HG03354 (cell line): ENCODE measurements around the gene ROR1.

ENCODE experiments used
- ATAC-seq: cut with Tn5 transposase; IDR thresholded peaks from one replicate; pipeline ENCODE4 v1.9.1; 2021; ENCODE audit warnings: mild to moderate bottlenecking; ENCODE audit not compliant: unreplicated experiment, poor library complexity, severe bottlenecking

The ROR1 gene

GRCh38 chr1:64135462-64136223, 361.8 kb downstream of the ROR1 start:
- no peak for ATAC-seq

GRCh38 chr1:64136296-64136695, 362.5 kb downstream of the ROR1 start:
- ATAC-seq = no peak

DNA sequence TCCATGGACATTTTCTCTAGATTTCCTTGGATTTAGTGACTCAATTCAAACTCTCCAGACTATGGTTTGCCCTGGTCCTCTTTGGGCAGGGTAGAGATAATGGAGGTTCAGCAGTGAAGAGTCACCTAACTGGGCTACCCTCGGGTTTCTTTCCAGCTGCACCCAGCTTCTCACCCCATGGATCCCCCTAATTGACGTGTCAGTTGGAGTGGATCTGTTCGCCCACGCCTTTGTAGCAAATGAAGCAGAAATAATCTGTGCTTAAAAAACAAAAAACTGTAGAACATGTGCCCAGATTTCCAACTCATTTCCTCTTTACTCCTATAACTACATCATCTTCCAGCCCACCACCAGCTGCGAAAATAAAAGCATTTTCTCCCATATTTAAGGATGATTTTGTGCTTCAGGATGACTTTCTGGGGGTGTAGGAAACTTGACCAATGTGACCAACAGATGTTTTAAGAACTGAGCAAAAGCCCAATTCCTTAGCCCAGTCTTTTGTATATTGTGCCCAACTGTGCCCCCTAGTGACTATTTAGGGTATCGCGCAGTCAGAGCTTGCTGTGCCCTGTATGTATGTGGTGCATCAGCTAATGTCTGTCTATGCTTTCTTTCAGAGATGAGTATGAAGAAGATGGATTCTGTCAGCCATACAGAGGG, 363.1 kb downstream of the ROR1 start:
- ATAC-seq = peak; percentile 76

DNA sequence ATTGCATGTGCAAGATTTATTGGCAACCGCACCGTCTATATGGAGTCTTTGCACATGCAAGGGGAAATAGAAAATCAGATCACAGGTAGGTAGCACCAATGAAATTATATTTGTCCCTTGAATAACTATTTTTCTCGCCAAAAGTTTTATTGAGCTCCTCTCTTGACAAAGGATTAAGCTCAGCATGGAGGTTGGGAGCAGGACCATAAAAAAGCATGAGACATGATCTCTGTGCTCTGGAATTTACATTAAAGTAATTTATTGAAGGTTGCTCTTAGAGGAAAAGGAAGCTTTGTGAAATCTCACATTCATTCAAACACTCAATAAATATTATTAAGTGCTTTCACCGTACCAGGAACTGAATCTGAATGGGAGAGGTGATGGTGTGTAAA, 363.6 kb downstream of the ROR1 start:
- ATAC-seq = no peak

- ATAC-seq = no peak
Observed at GRCh38 chr1:64139877-64140276, 366.1 kb downstream of the ROR1 start.

- ATAC-seq = no peak
Observed at GRCh38 chr1:64140596-64140995, 366.8 kb downstream of the ROR1 start.

DNA sequence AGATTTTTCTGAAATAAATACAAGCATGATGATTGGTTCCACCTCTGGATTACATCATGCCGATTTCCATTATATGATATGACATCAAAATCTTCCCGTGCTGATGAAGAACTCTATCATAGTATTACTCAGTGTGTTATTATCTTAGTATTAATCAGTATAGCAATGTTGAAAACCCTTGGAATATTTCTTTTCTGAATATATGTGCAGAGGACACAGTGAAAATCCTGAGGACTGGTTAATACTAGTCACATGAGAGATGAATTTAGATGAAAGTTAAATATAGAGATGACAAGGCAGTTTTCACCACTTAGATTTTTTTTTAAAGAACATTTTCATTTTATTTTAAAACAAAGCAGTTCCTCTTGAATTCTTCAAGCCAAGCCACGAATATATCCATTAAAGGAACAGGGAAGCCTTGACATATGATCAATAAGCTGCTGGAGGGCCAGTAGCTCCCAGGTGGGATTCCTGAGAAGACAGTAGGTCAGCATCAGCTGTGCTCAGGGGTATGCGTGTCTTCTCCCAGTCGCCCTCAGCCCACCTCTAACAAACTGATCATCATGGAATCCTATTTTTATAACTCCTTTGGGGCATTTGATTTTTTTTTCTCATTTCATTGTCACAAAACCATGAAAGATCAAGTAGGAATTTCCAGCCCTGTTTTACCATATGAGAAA, 373.4 kb downstream of the ROR1 start:
- ATAC-seq = no peak

- no peak for ATAC-seq
Observed at GRCh38 chr1:64147759-64148158, 373.9 kb downstream of the ROR1 start.

DNA sequence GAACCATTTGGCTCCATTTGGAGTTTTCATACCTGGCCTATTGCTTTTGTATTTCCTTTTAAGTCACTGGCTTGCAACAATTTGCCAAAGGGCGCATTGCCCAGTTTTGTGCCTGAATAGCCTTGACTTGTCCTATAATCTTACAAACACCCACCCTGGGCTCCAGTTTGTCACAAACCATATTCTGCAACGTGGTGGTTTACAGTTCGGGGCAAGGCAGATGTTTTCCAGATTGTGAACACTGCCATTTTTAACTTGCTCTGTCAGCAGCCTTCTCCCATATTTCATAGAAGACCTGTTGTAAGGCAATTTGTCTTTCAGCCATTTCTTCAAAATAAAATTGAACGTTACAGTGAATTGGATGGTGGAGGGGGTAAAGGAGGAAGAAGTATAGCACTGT, 376.4 kb downstream of the ROR1 start:
- no peak for ATAC-seq

DNA sequence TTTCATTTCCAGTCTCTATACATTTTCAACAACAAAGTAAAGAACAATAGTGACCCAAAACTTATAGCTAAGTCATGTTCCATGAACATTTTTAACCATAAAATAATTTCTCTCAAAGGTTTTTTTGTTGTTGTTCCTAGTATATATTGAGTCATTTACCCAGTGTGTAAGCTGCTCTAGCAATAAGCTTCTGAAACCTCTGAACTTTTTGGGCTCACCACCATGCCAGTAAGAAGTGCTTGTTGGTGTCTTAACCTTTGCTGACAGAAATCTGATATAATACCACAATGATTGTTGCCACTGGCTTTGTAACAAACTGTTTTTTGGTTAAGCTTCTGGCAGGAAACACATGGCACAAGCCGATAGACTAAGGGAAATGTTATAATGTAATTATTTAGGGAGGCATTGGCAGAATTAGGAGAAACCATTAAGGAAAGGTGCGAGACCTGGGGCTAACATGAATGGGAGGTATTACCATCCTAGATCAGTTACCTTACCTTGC, 377.0 kb downstream of the ROR1 start:
- no peak for ATAC-seq

GRCh38 chr1:64155278-64155677, 381.5 kb downstream of the ROR1 start:
- ATAC-seq = no peak

- no peak for ATAC-seq
Observed at GRCh38 chr1:64161357-64161941, 387.6 kb downstream of the ROR1 start.

DNA sequence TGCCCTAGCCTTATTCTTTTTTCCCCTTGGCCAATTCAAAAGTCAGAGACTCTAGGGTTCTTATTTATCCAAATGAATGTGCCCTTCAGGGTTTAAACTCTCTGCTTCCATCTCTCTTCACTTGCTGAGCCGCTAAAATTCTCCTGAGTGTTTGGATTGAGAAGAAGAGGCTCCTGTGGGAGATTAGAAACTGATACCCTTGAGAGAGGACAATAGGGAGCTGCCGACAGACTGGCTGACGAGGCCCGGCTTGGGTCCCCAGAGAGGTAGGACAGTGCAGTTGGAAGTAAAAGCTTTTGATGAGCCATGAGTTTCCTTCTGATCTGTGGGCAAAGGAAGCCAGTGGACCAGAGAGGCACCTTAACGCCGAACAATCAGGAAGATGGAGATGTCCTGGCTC, 388.3 kb downstream of the ROR1 start:
- ATAC-seq = no peak

DNA sequence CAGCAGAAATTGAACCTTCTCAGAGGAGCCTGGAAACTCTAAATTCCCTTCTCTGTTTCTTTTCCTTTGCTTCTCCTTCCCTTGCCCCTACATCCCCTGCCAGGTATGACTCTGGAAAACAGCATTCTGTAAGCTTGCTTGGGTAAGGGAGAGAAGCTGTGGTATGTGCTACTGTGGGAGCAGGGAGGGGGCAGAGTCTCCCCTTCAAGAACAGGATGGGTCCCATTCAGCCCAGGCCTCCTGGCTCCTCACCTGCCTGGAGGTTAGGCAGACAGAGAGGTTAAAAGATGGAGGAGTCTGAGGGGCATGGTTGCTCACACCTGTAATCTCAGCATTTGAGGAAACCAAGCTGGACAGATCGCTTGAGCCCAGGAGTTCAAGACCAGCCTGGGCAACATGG, 389.0 kb downstream of the ROR1 start:
- ATAC-seq = no peak

- no peak for ATAC-seq
Observed at GRCh38 chr1:64163431-64163830, 389.6 kb downstream of the ROR1 start.

GRCh38 chr1:64163970-64164369, 390.2 kb downstream of the ROR1 start:
- no peak for ATAC-seq

DNA sequence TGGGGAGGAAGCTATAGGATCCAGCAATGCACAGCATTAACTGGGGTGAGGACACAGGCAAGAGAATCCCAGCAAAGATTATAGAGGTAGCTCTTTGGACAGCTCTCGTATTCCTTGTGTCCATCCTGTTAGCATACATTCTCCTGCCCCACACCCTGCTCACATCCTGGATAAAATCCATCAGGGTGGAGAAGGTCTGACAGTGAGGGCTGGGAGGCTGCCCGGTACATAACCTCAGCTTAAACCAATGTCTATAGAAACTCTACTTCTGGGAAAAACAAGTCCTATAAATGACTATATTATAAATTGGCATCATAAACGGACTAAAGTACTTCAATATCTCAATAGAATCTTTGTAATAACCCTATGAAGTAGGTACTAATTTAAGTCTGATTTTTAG, 392.8 kb downstream of the ROR1 start:
- ATAC-seq = no peak

- ATAC-seq = no peak
Observed at GRCh38 chr1:64167176-64167575, 393.4 kb downstream of the ROR1 start.

DNA sequence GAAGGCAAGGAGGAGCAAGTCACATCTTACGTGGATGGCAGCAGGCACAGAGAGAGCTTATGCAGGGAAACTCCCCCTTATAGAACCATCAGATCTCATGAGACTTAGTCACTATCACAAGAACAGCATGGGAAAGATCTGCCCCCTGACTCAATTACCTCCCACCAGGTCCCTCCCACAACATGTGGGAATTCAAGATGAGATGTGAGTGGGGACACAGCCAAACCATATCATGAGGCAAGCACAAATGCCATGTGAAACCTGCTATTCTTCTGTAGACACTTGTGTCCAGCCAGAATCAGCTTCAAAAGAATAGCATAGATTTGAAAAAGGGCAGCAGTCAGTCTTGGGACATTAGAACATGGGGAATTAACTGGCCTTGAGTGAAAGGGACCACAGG, 397.4 kb downstream of the ROR1 start:
- no peak for ATAC-seq

- ATAC-seq = peak; percentile 72
Observed at GRCh38 chr1:64171797-64172281, 398.0 kb downstream of the ROR1 start.
